HS-5 (cell line): Measurements from ENCODE around the gene NANS.
"Not testable (repeated sequence)": the region's sequence is repeated elsewhere in the genome, so short reads cannot be mapped to it uniquely, and the experiment has no call there.

Experiments
- DNase-seq: peaks from one replicate; pipeline ENCODE4 v3.0.0-alpha.2; 2012; ENCODE audit warnings: low read depth

The NANS gene

GRCh38 chr9:98078895-98079294 lies 22.4 kb downstream of the NANS start:
- no peak for DNase-seq

- DNase-seq, result no peak
Measured at GRCh38 chr9:98080326-98080725, 23.8 kb downstream of the NANS start.

- no peak for DNase-seq
Measured at GRCh38 chr9:98080780-98081179, 24.2 kb downstream of the NANS start.

GRCh38 chr9:98081477-98082219 lies 25.1 kb downstream of the NANS start:
- peak; percentile 35 for DNase-seq

DNA sequence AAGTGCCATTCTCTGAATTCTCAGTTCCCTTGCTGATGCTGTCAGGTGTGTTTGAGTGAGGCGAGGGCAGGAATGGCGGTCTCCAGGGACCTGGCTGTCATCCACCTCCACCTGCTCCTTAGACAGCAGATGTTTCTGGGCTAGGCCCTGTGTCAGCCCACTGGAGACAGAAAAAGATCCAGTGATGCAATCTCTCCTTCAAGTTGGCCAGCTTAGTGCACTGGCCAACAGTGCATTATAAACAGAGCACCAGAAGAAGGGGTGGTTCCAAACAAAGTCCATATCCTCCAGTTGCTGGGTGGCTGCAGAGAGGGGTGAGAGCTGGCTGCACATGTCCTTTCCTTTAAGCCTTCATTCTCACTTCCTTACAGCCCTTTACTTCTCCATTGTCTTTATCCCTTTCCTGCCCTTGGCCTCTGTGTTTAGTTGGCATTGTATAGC lies 26.5 kb downstream of the NANS start:
- no peak for DNase-seq

- DNase-seq, result no peak
Measured at GRCh38 chr9:98083566-98084183, 27.1 kb downstream of the NANS start.

GRCh38 chr9:98084396-98084795 lies 27.9 kb downstream of the NANS start:
- no peak for DNase-seq

- DNase-seq, result no peak
Measured at GRCh38 chr9:98085058-98085457, 28.5 kb downstream of the NANS start.

DNA sequence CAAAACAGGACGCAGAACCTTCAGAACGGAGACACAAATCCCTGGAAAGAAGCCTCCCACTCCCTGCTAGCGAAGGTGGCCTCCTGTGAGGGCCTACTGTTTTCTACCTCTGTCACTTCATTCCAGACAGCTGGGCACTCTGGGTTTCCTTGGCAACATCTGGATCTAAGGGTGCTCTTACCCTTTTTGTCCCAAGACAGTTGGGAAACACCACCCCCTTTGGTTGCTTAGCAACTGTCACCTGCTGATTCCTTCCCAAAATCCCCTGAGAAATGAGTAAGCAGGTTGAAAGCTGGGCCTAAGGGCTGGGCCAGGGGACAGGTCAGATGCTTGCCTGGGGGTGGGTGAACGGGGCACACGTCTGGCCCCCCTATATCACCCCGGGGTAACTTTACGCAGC lies 29.4 kb downstream of the NANS start:
- DNase-seq, result no peak

GRCh38 chr9:98086461-98086860 lies 29.9 kb downstream of the NANS start:
- no peak for DNase-seq

DNA sequence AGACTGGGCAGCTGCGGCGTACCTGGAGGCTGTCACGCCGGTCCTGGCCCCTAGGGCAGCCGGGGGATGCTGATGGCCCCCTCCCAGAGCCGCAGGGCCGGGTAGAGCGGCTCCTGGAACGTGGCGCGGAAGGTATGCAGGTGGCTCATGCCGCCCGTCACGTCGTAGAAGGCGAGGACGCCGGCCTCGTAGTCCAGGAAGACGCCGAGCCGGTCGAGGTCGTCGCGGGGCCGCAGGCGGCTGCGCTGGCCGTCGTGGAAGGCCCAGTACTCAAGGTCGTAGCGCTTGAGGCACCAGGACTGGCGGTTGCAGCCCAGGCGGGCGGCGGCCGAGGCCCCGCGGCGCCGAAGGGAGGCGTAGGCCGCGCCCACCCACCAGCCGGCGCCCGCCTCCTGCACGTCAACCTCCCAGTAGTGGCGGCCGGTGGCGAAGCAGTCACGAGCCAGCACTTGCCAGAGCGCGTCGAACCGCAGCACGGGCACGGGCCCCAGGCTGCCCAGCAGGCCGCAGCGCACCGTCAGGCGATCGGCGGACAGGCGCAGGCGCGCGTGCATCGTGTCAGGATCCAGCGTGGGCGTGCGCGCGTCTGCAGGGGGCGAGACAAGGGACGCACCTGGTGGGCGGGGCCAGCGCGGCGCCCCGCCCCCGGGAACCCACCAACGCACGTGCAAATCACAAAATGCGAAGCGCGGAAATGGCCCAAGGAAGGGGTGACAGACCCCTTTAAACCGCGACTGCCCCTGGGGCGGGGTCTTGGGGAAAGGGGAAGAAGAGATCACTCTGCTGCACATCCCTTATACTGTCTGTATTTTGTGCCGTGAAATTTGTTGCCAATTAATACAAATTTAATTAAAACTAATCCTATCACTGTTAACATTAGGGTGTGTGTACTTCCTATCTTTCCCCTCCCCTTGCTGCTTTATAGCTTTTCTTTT lies 31.2 kb downstream of the NANS start:
- DNase-seq, result no peak

GRCh38 chr9:98090674-98091073 lies 34.1 kb downstream of the NANS start:
- not testable (repeated sequence) for DNase-seq

DNA sequence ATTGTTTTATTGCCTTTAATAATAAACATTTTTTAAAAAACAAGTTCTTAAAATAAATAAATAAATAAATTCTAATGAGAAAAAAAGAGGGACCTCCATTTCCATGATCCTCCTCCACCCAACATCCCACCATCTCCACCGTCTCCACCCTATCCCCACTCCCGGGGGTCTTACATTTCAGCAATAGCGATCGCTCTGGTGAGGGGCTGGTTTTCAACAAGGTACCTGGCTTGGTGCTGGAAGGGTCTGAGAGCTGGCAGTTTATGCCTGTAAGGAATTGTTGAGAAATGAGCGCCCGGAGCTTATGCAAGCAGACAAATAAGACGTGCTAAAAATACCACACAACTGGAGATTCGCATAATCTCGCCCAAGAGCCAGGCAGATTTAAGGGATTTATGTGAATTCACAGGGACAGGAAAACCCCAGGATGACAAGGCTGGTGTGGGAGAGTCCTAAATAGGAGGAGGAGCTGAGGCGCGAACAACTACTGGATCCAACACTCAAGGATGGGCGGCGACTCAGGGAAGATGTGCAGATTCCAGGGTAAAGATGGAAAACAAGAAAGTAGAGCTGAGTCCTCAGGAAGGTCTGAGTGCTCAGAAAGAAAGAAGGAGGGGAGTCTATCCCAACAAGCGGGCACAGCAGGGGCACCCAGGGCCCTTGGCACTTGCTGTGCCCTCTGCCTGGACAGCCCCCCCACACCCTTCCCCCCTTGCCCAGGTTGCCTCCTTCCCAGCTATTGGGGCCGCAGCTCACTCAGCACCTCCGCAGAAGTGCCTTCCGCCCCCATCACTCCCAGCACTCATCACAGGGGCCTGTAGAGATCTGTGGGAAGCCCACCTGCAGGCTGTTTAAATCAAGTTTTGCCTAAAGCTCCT lies 35.4 kb downstream of the NANS start:
- DNase-seq, result no peak

- no peak for DNase-seq
Measured at GRCh38 chr9:98092613-98092931, 36.0 kb downstream of the NANS start.

GRCh38 chr9:98094316-98094715 lies 37.8 kb downstream of the NANS start:
- DNase-seq, result no peak

DNA sequence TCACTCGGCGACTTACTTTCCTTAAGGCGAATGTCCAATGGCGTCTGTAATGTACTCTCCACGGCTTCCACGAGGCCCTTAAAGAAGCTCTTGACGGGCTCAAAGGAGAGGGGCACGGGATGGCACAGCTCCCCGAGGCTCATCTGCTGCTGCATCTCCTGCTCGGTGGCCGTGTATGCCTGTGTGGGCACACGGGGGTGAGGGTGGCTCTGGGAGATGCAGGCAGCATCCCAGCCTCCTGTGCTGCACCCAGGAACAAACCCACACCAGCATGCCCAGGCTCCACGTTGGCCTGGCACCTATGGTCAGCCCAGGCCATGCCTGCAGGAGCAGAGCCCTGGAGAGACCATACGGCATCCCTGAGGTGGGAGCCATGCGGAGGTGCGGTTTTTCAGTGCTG lies 38.3 kb downstream of the NANS start:
- no peak for DNase-seq

- DNase-seq, result no peak
Measured at GRCh38 chr9:98095401-98095800, 38.9 kb downstream of the NANS start.

DNA sequence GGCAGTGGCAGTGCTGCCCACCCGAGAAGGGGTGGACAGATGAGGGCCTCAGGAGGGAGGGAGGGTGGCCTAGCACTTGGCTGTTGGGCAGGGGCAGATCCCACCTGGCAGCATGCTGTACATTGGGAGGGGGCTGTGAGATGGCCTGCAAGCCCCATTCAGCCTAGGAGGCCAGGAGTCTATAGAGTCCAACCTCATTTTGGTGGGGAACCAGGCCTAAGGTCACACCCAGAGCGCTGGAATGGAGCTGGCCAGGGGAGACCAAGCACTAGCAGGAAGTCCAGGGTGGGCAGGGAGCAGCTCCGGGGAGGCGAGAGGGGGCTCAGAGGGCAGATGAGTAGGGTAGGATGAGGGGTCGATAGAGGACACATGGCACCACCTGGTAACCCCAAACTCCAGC lies 39.6 kb downstream of the NANS start:
- no peak for DNase-seq

DNA sequence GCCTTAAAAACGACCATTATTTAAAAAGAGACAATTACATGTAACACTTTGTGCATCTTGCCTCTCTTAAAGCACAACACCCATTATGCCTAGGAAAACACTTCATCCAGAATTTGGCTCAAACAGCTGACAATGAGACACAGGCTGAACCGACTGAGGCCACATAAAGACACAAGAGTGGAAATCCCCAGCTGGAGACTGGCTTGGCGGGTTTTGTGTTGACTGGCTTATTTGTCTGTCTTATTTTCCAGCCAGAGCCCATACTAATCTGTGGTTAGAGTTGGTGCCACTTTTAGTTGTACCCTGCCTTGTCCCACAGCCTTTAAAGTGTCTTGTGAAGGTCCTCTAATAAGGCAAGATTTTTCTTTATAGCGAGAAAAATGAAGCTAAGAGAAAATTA lies 41.3 kb downstream of the NANS start:
- no peak for DNase-seq

DNA sequence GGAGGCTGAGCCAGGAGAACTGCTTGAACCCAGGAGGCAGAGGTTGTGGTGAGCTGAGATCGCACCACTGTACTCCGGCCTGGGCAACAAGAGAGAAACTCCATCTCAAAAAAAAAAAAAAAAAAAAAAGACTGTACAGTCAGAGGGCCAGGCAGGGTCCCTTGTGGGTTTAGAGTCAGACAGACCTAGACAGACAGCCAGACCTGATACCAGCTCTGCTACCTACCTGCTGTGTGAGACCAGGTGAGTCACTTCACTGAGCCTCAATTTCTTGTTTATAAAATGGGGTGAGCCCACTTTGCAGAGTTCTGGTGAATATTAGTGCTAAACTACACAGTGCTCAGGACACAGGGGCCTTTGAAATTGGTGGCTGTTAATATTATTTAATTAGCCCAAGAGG lies 42.8 kb downstream of the NANS start:
- no peak for DNase-seq

GRCh38 chr9:98099898-98100297 lies 43.4 kb downstream of the NANS start:
- no peak for DNase-seq

DNA sequence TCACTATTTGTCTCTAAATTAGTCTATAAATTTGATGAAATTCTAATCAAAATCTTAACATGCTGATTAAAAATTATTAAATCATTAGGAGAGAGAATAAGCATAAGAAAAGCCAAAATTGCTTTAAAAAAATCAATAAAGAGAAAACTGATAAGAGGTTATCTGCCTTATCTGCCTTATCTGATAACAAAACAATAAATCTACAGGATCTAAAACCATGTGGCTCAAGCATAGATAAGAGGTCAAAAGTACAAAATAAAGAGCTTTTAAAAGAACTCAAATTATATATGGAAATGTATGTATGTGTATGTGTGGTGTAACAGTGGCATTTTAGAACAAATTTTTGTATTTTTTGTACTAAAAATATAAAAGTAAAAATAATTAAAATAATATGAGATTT lies 43.9 kb downstream of the NANS start:
- DNase-seq, result no peak
